C4-2B (cell line): ENCODE results near the gene ANKFY1.

Source experiments
- ZFX ChIP-seq: fragments of 450-650 bp; IDR thresholded peaks from 2 replicates; pipeline ENCODE4 v1.6.1; 2017
- TF ChIP-seq, protein P1 (sequence below): fragments of 450-650 bp; conservative IDR thresholded peaks from 2 replicates; pipeline ENCODE4 v1.5.1; 2017; ENCODE audit warnings: mild to moderate bottlenecking

DNA sequence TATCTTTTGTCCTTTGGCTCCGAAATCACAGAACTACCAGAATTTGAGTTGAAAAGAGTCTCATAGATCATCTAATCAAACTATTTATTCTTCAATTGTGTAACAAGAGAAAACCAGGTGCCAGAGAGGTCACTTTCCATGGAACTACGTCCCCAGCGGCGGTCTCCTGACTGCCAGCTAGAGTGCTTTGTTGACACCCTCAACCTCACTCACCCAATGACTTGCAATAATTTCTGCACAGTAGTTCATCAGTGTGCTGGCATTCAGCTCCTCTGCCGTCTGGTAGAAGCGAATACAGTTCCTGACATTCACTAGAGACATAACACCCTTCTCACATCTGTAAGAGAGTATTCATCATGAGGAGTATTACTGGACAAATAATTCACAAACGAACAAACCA, 54.2 kb downstream of the ANKFY1 start:
- TF ChIP-seq, protein P1, sequence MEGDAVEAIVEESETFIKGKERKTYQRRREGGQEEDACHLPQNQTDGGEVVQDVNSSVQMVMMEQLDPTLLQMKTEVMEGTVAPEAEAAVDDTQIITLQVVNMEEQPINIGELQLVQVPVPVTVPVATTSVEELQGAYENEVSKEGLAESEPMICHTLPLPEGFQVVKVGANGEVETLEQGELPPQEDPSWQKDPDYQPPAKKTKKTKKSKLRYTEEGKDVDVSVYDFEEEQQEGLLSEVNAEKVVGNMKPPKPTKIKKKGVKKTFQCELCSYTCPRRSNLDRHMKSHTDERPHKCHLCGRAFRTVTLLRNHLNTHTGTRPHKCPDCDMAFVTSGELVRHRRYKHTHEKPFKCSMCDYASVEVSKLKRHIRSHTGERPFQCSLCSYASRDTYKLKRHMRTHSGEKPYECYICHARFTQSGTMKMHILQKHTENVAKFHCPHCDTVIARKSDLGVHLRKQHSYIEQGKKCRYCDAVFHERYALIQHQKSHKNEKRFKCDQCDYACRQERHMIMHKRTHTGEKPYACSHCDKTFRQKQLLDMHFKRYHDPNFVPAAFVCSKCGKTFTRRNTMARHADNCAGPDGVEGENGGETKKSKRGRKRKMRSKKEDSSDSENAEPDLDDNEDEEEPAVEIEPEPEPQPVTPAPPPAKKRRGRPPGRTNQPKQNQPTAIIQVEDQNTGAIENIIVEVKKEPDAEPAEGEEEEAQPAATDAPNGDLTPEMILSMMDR = no peak
- no peak for TF ChIP-seq ZFX
